HG02623 (cell line): ENCODE data around the gene GJA3.
A peak's percentile ranks its signal among the peaks of the same experiment; 100 is the strongest.

Experiments used
- ATAC-seq: cut with Tn5 transposase; IDR thresholded peaks from one replicate; pipeline ENCODE4 v1.9.1; 2021; ENCODE audit warnings: moderate library complexity; ENCODE audit not compliant: unreplicated experiment

The GJA3 gene

GRCh38 chr13:20129076-20129475, 31.8 kb downstream of the GJA3 start:
- no peak for ATAC-seq

GRCh38 chr13:20128459-20128931, 32.4 kb downstream of the GJA3 start:
- no peak for ATAC-seq

DNA sequence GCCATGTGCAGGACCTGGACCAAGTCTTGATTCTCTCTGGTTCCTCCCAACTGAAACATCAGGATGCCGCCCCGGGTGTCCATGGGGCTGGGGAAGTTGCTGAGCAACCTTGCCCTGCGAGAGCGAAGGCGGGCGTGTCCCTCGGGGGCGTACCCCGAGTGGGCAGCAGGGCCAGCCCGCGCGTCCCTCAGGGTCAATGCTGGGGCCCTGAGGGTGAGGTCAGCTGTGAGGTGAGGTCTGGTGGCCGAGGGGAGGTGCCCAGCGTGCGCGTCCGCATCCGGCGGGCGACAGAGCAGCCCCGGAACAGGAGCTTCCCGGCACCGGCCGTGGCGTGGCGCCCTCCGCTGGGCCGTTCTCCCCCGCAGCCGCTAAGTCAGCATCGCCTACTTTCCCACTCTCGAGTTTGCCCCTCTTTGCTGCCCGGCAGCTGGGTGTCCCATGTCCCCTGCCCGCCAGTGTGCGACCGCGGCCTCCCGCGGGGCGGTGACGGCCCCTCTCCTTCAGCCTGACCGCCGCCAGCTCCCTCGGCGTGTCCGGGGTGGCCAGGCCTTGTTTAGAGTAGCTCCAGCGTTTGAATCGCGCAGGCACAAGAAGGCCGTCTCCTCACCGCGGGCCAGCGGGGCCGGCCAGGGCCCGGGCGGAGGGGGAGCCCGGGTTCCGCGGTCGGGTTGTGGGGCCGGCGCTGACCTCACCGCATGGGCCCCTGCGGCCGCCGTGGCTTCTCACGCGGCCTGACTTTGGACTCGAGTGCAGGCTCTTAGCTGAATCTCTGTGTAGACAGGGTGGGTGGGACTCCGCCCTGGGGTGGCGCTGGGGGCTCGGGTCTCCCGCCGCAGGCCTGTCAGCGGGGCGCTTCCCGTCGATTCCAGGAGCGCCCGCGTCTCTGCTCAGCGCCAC, 33.0 kb downstream of the GJA3 start:
- peak; percentile 74 for ATAC-seq

- no peak for ATAC-seq
Observed at GRCh38 chr13:20127262-20127561, 33.6 kb downstream of the GJA3 start.

DNA sequence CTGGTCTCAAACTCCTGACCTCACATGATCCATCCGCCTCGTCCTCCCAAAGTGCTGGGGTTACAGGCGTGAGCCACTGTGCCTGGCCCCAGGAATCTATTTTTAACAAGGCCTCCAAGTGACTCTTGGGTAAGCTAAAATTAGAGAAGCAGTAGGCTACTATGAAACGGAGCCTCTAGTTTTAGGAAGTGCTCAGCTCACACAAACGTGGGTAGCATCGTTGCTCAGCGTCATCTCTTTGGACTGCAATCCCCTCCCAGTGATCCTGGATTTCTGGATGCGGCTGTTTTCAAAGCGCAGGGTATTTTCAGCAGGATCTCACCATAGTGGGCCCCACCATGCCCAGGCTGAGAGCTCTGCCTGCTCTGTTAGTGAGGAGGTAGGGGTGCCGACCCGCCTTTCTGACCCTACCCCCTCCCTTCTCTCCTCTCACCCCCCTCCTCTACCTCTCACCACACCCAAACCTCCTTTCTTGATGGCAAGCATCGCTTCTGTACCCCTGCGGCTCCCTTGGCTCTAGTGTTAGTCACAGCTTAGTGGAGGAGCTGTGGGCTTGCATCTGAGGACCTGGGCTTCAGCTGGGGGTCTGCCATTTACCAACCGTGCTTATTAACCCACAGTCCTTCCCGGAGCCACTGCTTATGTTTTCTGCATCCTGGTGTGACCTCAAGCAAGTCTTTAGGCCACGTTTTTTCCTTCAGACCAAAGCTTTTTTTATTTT, 34.2 kb downstream of the GJA3 start:
- ATAC-seq: no peak

- no peak for ATAC-seq
Observed at GRCh38 chr13:20125783-20126165, 35.1 kb downstream of the GJA3 start.

- ATAC-seq: no peak
Observed at GRCh38 chr13:20125129-20125782, 35.6 kb downstream of the GJA3 start.

- ATAC-seq: no peak
Observed at GRCh38 chr13:20124303-20124702, 36.5 kb downstream of the GJA3 start.

DNA sequence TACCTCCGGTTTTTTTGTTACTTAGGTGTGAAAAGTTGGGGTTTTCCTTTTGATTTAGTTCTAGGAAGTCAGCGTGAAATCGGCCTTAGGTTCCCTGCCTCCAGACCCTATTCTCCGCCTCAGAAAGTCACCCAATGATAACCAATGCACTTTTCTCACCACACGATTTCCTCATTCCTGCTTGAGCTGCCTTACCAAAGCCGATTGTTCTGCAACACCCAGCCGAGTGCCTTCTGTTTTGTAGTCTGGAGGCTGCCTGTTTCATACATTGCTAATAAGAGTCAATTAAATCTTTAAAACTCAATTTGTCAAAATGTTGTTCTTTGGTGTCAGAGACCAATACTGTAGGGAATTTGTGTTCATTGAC, 39.7 kb downstream of the GJA3 start:
- no peak for ATAC-seq

- ATAC-seq: no peak
Observed at GRCh38 chr13:20119960-20120359, 40.9 kb downstream of the GJA3 start.

- ATAC-seq: no peak
Observed at GRCh38 chr13:20118268-20119140, 42.3 kb downstream of the GJA3 start.

DNA sequence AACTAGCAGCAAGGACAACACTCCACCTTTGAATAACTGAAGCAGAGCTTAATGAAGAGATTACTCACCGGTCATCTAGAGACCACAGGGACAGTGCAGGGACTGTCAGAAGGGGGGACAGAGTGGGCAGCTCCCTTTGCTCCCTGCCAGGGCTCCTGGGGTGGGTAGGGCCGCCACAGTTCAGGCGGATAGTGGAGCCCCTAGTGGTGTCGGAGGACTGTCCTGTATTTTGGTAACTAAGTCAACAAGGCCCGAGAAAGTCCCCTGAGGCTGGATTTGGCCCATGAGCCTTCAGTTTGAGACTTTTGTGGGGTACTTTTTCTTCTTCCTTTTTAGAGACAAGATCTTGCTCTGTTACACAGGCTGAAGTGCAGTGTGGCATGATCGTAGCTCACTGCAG, 44.6 kb downstream of the GJA3 start:
- ATAC-seq: no peak

GRCh38 chr13:20114066-20114610, 46.7 kb downstream of the GJA3 start:
- no peak for ATAC-seq

GRCh38 chr13:20109037-20109436, 51.8 kb downstream of the GJA3 start:
- ATAC-seq: no peak

GRCh38 chr13:20106742-20107141, 54.1 kb downstream of the GJA3 start:
- ATAC-seq: no peak

DNA sequence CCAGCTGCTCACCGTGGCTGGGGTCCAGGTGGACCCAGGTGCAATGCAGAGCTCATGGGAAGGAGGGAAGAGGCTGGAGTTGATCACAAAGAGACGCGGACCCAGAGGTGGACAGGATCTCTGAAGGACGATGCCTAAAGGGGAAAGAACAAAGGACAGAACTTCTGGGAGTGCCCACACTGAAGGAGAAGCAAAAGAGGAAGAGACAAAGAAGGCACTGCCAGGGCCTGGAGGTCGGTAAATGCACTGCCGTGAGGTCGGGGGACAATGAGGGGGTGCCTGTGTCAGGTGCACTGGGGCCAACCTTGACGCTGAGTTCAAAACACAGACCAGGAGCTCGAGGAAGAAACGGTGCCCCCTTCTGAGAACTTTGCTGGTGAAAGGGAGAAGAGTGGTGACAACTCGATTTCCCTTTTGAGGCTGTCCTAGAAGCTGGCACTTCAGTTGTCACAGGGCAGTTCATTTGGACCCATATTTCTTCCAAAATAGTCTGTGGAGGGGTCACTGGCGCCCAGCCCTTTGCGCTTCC, 55.6 kb downstream of the GJA3 start:
- no peak for ATAC-seq

GRCh38 chr13:20102525-20103180, 58.2 kb downstream of the GJA3 start:
- no peak for ATAC-seq

DNA sequence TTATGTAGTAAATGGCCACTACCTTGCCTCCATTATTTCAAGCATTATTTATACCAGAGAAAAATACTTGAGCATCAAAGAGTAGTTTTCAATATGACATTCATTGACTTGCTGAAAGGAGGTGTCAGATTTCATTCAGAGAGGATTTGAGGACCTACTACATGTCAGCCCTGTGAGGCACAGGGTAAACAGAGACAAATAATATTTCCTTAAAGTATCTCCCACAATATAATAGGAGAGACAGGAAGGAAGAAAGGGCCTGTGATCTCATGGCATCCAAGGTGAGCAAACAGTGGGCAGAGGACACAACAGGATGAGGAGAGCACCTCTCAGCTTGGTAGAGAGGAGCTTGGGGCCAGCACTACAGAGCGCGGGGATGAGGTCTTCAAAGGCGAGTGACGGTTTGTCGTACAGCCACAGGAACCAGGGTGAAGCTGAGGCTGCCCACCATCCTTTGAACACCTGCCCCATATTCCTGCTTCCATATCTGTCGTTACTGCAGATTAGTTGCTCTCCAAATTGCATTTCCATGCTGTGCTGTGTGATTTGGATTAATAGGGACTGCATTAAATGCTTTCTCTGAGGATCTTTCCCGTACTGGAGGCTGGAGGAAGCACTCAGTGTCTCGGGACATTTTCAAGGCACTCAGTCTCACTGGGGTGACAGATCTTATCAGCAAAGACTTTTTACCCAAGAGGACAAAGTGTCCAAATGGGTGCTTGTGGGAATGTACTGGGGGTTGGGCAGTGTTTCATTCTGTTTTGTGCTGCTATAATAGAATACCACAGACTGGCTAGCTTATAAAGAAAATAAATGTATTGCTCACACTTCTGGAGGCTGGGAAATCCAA, 59.2 kb downstream of the GJA3 start:
- ATAC-seq: no peak

- no peak for ATAC-seq
Observed at GRCh38 chr13:20099319-20099718, 61.5 kb downstream of the GJA3 start.
